Activated naive CD4-positive, alpha-beta T cell treated with anti-CD3 and anti-CD28 coated beads, Interleukin-2, amount 50 U/mL, for 24 hours (primary cell): ENCODE results near the gene H2BK1.

Source experiments
- H3K27ac Mint-ChIP-seq: one replicate; pipeline ENCODE4 v1.8.0; 2021; ENCODE audit warnings: mild to moderate bottlenecking, mixed read lengths
- H3K27me3 Mint-ChIP-seq: one replicate; pipeline ENCODE4 v1.8.0; 2021; ENCODE audit warnings: mixed read lengths
- H3K36me3 Mint-ChIP-seq: one replicate; pipeline ENCODE4 v1.8.0; 2021; ENCODE audit warnings: mixed read lengths
- H3K4me1 Mint-ChIP-seq: one replicate; pipeline ENCODE4 v1.8.0; 2021; ENCODE audit warnings: mixed read lengths
- H3K4me3 Mint-ChIP-seq: one replicate; pipeline ENCODE4 v1.8.0; 2021; ENCODE audit warnings: mild to moderate bottlenecking, mixed read lengths
- H3K9me3 Mint-ChIP-seq: one replicate; pipeline ENCODE4 v1.8.0; 2021; ENCODE audit warnings: mixed read lengths

The H2BK1 gene

GRCh38 chr7:151247611-151248345 lies 37.5 kb upstream of the H2BK1 start:
- peak overlapping the region; percentile 71 for H3K4me3 Mint-ChIP-seq
- peaks cover 63% of the 10 kb centered on the region for H3K4me1 Mint-ChIP-seq
- no peak overlapping the region for H3K27ac Mint-ChIP-seq
- H3K9me3 Mint-ChIP-seq = no peaks in the 10 kb centered on the region
- peaks cover 28% of the 10 kb centered on the region for H3K27me3 Mint-ChIP-seq
- no peaks in the 10 kb centered on the region for H3K36me3 Mint-ChIP-seq

- H3K4me3 Mint-ChIP-seq = no peak overlapping the region
- no peak overlapping the region for H3K27ac Mint-ChIP-seq
- H3K27me3 Mint-ChIP-seq = peaks cover 22% of the 10 kb centered on the region
- H3K36me3 Mint-ChIP-seq = no peaks in the 10 kb centered on the region
- H3K9me3 Mint-ChIP-seq = no peaks in the 10 kb centered on the region
- peaks cover 60% of the 10 kb centered on the region for H3K4me1 Mint-ChIP-seq
Observed at GRCh38 chr7:151246851-151247580, 36.7 kb upstream of the H2BK1 start.

DNA sequence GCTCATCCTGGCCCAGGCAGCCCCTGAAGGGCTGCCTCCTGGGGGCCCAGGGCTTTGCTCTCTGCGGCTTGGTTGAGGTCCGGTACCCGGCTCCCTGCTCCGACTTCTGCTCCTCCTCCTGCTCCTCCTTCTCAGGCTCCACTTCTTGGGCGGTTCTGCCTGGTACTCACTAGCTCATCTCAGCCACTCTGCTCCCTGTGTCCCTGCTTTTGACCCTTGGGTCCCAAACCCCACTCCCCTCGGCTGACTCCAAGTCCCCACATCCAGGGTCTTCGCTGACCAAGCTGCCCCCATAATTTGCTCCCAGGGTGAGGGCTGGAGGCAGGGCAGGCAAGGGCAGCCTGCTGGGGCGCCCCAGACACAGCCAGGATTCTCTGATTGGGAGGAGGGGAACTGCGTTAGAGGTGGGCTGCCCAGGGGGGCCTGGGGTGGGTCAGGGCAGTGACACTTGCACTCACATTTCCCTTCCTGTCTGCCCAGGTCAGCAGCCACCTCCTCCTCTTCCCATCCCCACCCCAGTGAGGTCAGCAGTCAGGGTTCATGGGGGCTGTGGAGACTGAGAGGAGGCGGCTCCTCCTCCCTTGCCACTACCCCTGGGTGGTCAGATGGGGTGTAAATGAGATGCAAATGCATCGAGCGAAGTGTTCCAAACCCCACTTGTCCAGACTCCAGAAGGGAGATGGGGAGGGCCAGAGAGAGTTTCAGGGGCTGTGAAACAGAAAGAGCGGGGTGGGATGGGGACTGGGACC lies 36.0 kb upstream of the H2BK1 start:
- Mint-ChIP-seq H3K36me3 (no peaks in the 10 kb centered on the region), H3K4me1 (peaks cover 62% of the 10 kb centered on the region), H3K27ac (no peak overlapping the region), H3K27me3 (peaks cover 22% of the 10 kb centered on the region), H3K4me3 (peak overlapping the region; percentile 58), H3K9me3 (no peaks in the 10 kb centered on the region)

DNA sequence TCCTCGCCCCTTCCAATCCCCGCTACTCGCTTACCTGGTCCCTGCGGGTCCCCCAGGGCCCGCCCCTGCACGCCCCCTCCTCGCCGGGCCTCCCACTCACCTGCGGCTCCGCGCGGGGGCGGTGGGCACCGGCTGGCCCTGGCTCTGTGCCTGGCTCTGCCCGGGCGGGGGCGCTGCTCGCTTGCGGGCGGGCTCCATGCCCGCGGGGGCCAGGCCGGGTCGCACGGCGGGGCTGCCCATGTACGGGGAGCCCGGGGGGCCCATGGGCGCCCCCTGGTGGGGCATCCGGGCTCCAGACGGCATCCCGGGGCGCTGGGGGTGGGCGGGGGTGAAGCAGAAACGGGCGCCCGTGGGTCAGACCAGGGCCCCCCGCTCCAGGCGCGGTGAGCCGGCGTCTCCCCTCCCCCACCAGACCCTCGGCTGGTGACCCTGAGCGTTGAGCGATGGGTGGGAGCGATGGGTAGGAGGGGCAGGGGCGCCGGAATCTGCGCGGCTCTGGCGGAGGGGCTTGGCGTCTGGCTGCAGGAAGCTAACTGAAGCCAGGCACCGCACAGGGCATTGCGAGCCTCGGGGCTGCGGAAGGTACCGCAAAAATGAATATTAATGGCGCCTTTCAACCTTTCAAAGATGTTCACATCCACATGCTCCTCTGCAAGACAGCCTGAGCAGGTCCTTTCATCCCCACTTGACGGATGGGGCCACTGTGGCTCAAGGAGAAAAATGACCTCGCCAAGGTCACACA lies 35.2 kb upstream of the H2BK1 start:
- no peak overlapping the region for H3K27ac Mint-ChIP-seq
- H3K4me1 Mint-ChIP-seq = peaks cover 55% of the 10 kb centered on the region
- H3K36me3 Mint-ChIP-seq = no peaks in the 10 kb centered on the region
- peak overlapping the region; percentile 58 for H3K4me3 Mint-ChIP-seq
- no peaks in the 10 kb centered on the region for H3K9me3 Mint-ChIP-seq
- peaks cover 14% of the 10 kb centered on the region for H3K27me3 Mint-ChIP-seq

DNA sequence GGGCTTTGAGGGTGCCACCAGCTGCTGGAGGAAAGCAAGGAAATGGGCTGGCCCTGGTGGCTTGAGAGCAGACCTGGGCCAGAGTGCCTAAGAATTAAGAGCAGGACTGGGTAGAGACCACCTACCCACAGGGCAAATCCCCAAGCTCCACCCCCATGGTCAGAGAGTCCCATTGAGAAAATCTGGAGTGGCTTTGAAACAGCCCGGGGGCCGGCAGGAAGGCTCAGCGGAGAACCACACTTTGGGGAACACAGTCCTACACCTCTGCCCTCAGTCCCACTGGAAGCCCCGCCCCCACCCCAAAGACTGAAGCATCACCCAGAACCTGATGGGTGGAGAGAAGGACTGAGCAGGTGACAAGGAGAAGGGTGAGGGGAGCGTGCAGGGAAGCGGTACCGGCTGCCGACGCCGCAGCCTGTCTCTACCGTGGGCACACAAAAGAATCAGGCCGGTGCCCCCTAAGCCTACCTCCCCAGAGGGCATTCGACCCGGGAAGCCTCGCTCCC lies 34.6 kb upstream of the H2BK1 start:
- peak overlapping the region; percentile 79 for H3K4me3 Mint-ChIP-seq
- H3K27ac Mint-ChIP-seq = no peak overlapping the region
- peaks cover 51% of the 10 kb centered on the region for H3K4me1 Mint-ChIP-seq
- no peaks in the 10 kb centered on the region for H3K36me3 Mint-ChIP-seq
- no peaks in the 10 kb centered on the region for H3K9me3 Mint-ChIP-seq
- H3K27me3 Mint-ChIP-seq = peaks cover 9% of the 10 kb centered on the region

GRCh38 chr7:151244196-151244840 lies 34.0 kb upstream of the H2BK1 start:
- H3K27me3 Mint-ChIP-seq = peaks cover 8% of the 10 kb centered on the region
- no peak overlapping the region for H3K27ac Mint-ChIP-seq
- peak overlapping the region; percentile 79 for H3K4me3 Mint-ChIP-seq
- H3K9me3 Mint-ChIP-seq = no peaks in the 10 kb centered on the region
- peaks cover 49% of the 10 kb centered on the region for H3K4me1 Mint-ChIP-seq
- H3K36me3 Mint-ChIP-seq = no peaks in the 10 kb centered on the region

- Mint-ChIP-seq H3K27me3 (peaks cover 6% of the 10 kb centered on the region), H3K4me1 (peaks cover 46% of the 10 kb centered on the region), H3K4me3 (peak overlapping the region; percentile 79), H3K27ac (no peak overlapping the region), H3K36me3 (no peaks in the 10 kb centered on the region), H3K9me3 (no peaks in the 10 kb centered on the region)
Observed at GRCh38 chr7:151243408-151244195, 33.3 kb upstream of the H2BK1 start.

DNA sequence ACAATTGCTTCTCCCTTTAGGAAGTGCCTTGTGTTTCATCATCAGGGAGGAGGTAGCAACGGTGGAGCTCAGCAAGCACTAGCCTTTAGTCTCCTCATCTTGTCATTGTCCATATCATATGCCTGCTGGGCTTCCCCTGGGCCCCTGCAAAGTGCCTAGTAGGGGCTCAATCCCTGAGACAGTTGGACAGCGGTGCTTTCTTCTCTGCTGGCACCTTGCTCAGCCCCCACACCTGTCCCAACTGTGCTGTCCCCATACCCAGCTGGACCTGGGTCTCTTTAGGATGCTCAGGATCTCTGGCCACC lies 32.7 kb upstream of the H2BK1 start:
- H3K9me3 Mint-ChIP-seq = no peaks in the 10 kb centered on the region
- peak overlapping the region; percentile 68 for H3K27ac Mint-ChIP-seq
- no peaks in the 10 kb centered on the region for H3K36me3 Mint-ChIP-seq
- H3K4me1 Mint-ChIP-seq = peaks cover 41% of the 10 kb centered on the region
- H3K4me3 Mint-ChIP-seq = peak overlapping the region; percentile 79
- H3K27me3 Mint-ChIP-seq = peaks cover 4% of the 10 kb centered on the region

GRCh38 chr7:151242159-151243044 lies 32.1 kb upstream of the H2BK1 start:
- no peak overlapping the region for H3K27ac Mint-ChIP-seq
- peaks cover 2% of the 10 kb centered on the region for H3K27me3 Mint-ChIP-seq
- H3K4me1 Mint-ChIP-seq = peaks cover 35% of the 10 kb centered on the region
- H3K9me3 Mint-ChIP-seq = no peaks in the 10 kb centered on the region
- no peak overlapping the region for H3K4me3 Mint-ChIP-seq
- no peaks in the 10 kb centered on the region for H3K36me3 Mint-ChIP-seq

DNA sequence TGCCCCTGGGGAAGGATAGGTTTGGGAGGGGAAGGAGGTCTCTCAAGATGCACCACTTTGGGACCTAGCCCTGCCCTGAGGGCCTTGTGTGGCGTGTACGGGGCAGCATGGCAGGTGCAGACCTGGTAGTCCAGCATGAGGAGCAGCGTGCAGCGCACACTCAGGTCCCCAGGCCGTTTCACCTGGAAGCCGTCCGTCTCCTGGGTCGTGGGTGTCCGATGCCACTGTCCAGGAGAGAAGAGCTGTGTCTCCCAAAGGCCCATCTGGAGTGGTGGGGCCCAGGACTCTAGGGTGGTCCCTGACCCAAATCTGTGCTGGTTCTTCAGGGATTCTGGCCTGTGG lies 31.4 kb upstream of the H2BK1 start:
- Mint-ChIP-seq H3K4me1 (peaks cover 31% of the 10 kb centered on the region), H3K36me3 (no peaks in the 10 kb centered on the region), H3K4me3 (no peak overlapping the region), H3K27ac (no peak overlapping the region), H3K9me3 (no peaks in the 10 kb centered on the region), H3K27me3 (no peaks in the 10 kb centered on the region)

DNA sequence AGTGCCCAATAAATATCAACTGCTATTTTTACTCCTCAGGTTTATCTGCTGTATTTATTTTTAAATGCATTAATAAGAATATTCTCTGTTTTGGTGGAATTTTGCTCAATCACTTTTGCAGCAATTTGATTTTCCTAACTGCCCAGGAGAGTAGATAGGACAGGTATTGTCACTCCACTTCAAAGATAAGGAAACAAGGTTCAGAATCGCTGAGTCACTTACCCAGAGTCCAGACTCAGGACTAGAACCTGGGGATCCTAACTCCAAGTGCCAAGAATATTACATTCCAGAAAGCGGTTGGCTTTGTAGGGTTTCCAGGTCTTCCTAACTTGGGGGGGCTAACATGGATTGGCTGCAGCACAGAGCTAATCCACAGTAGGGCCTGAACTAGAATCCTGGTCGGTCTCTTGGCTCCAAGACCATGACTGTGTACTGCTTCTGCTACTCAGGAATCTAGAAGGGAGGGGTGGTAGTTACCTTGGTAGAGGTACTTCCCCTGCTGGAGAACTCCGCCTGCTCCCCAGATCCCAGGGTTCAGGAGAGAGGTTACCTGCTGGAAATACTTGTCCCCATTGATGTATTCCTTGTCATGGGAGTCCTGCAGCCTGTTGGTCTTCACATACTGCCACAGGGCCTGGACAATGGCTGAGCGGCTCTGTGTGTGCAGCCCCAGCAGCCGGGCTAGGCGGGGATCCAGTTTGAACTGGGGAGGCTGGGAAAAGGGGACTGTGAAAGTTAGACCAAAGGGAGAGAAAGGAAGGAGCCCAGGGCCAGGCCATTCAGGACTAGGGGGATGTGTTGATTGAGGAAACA lies 30.9 kb upstream of the H2BK1 start:
- no peaks in the 10 kb centered on the region for H3K9me3 Mint-ChIP-seq
- H3K4me3 Mint-ChIP-seq = no peak overlapping the region
- no peaks in the 10 kb centered on the region for H3K27me3 Mint-ChIP-seq
- H3K36me3 Mint-ChIP-seq = peaks cover 2% of the 10 kb centered on the region
- no peak overlapping the region for H3K27ac Mint-ChIP-seq
- peaks cover 30% of the 10 kb centered on the region for H3K4me1 Mint-ChIP-seq

- Mint-ChIP-seq H3K9me3 (no peaks in the 10 kb centered on the region), H3K36me3 (peaks cover 2% of the 10 kb centered on the region), H3K4me3 (no peak overlapping the region), H3K27me3 (no peaks in the 10 kb centered on the region), H3K27ac (no peak overlapping the region), H3K4me1 (peaks cover 26% of the 10 kb centered on the region)
Observed at GRCh38 chr7:151240536-151240935, 30.2 kb upstream of the H2BK1 start.

DNA sequence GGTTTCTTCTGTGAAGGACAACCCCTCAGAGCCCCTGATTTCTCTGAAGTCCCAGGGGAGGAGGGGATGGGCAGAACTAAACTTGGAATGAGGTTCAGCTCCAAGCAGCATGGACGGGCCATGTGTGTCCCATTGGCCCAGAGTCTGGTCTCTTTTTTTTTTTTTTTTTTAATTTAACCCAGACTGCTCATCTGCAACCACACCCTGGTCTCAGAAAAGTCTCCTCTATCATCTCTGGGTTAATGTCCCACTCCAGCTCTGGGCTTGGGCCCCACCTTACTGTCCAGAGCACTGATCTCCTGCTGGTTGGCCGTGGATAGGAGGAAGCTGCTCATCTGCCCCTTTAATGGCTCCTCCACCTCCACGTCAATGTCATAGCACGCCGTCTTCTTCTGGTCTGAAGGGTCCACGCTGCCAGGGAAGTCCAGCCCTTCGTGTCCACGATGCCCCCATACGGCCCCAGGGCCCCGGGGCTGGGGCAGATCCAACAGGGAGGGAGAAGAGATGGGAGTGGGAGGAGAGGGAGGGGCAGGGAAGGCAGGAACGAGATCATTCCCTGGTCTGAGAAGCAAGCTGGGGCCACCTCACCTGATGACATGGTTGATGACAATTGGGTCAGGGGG lies 29.7 kb upstream of the H2BK1 start:
- Mint-ChIP-seq H3K4me1 (peaks cover 30% of the 10 kb centered on the region), H3K36me3 (peaks cover 2% of the 10 kb centered on the region), H3K9me3 (no peaks in the 10 kb centered on the region), H3K27ac (peak overlapping the region; percentile 14), H3K27me3 (no peaks in the 10 kb centered on the region), H3K4me3 (no peak overlapping the region)
